Stomach (tissue), 4 donors: ENCODE results near the gene FBF1.
"Not testable (repeated sequence)": the region's sequence is repeated elsewhere in the genome, so short reads cannot be mapped to it uniquely, and the experiment has no call there.

Source experiments
- EP300 ChIP-seq: sonication (generic); formaldehyde crosslinking; IDR thresholded peaks from one replicate; pipeline ENCODE4 v1.6.1; 2017; ENCODE audit warnings: antibody characterized with exemption
- POLR2A ChIP-seq, 4 donors: fragments of 450-650 bp; IDR thresholded peaks; one replicate each; pipeline ENCODE4 v1.6.1; 2016; ENCODE audit warnings: antibody characterized with exemption in 4 of 4, control low read depth in 2 of 4, mild to moderate bottlenecking in 1 of 4, moderate library complexity in 1 of 4
- TF ChIP-seq, protein P1 (sequence below), 7 experiments: fragments of 450-650 bp in 4 of 7; fragments of 200-600 bp in 3 of 7; sonication (generic) in 3 of 7; IDR thresholded peaks; one replicate each; pipeline ENCODE4 v1.5.1; 2016 to 2019; ENCODE audit warnings: antibody characterized with exemption in 7 of 7, control low read depth in 2 of 7, mild to moderate bottlenecking in 1 of 7

DNA sequence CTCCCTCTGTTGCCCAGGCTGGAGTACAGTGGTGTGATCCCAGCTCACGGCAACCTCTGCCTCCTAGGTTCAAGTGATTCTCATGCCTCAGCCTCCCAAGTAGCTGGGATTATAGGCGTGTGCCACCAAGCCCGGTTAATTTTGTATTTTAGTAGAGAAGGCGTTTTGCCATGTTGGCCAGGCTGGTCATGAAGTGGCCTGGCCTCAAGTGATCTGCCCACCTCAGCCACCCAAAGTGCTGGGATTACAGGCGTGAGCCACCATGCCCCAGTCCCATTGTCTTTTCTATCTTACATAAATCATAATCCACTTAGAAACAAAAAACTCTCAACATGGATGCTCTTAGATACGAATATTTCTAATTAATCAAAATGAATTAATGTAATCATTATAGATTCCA is 34.3 kb upstream of the FBF1 start:
- TF ChIP-seq, protein P1, sequence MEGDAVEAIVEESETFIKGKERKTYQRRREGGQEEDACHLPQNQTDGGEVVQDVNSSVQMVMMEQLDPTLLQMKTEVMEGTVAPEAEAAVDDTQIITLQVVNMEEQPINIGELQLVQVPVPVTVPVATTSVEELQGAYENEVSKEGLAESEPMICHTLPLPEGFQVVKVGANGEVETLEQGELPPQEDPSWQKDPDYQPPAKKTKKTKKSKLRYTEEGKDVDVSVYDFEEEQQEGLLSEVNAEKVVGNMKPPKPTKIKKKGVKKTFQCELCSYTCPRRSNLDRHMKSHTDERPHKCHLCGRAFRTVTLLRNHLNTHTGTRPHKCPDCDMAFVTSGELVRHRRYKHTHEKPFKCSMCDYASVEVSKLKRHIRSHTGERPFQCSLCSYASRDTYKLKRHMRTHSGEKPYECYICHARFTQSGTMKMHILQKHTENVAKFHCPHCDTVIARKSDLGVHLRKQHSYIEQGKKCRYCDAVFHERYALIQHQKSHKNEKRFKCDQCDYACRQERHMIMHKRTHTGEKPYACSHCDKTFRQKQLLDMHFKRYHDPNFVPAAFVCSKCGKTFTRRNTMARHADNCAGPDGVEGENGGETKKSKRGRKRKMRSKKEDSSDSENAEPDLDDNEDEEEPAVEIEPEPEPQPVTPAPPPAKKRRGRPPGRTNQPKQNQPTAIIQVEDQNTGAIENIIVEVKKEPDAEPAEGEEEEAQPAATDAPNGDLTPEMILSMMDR (IDR thresholded peaks at IDR 0.05) = not testable (repeated sequence)
- TF ChIP-seq POLR2A (IDR thresholded peaks at IDR 0.05); EP300: not testable (repeated sequence)
